ENCODE data around the gene HEG1. TPM values are rescaled to one million over a fixed set of nuclear protein-coding genes. Genes with fewer than 3 reads are reported as not detected.

The HEG1 gene
- total and polyA plus RNA-seq, 2 of the 13 experiments (the other 11 are each of a cell fraction or from before 2014, with no cell fraction given), result 10.7 to 18.2 TPM

DNA sequence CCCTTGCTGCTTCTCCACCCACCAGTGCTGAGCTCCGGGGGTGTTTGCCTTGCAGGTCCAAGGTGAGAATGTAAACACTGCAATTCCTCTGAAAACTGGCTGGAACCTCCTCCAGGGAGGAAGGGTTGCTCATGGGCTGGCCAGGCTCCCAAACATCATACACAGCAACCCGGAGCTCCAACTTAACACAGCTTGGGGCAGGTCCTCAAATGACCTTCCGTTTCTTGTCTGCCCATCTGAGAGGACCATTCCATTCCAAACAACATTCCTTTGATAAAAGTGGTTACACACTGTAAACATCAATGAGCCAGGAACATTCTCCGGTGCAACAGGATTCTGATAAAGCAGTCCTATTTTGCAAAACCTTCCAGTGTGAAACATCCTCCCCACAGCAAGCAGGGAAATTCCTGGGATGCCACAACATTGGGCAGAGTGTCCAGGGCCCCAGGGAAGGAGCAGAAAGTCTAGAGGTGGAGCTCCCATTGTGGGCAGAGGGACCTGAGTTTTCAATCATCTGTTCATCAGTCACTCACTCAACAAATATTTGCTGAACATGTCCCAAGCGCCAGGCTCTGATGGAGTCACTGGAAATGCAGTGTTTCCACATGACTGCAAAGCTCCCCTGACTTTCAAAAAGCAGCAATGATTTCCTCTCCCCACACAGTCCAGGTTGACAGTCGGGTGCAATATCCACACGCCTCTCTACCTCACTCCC, 7.3 kb upstream of the HEG1 start (continued):
- TF ChIP-seq, protein P1, sequence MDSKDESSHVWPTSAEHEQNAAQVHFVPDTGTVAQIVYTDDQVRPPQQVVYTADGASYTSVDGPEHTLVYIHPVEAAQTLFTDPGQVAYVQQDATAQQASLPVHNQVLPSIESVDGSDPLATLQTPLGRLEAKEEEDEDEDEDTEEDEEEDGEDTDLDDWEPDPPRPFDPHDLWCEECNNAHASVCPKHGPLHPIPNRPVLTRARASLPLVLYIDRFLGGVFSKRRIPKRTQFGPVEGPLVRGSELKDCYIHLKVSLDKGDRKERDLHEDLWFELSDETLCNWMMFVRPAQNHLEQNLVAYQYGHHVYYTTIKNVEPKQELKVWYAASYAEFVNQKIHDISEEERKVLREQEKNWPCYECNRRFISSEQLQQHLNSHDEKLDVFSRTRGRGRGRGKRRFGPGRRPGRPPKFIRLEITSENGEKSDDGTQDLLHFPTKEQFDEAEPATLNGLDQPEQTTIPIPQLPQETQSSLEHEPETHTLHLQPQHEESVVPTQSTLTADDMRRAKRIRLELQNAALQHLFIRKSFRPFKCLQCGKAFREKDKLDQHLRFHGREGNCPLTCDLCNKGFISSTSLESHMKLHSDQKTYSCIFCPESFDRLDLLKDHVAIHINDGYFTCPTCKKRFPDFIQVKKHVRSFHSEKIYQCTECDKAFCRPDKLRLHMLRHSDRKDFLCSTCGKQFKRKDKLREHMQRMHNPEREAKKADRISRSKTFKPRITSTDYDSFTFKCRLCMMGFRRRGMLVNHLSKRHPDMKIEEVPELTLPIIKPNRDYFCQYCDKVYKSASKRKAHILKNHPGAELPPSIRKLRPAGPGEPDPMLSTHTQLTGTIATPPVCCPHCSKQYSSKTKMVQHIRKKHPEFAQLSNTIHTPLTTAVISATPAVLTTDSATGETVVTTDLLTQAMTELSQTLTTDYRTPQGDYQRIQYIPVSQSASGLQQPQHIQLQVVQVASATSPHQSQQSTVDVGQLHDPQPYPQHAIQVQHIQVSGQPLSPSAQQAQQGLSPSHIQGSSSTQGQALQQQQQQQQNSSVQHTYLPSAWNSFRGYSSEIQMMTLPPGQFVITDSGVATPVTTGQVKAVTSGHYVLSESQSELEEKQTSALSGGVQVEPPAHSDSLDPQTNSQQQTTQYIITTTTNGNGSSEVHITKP (CRISPR knock-in tag; IDR thresholded peaks at IDR 0.05; ENCODE audit: low read depth), result peak; percentile 89
- TF ChIP-seq EED (CRISPR knock-in tag; IDR thresholded peaks at IDR 0.05) (no peak), ZNF839 (CRISPR knock-in tag; IDR thresholded peaks at IDR 0.05; ENCODE audit: borderline replicate concordance) (no peak), JARID2 (CRISPR knock-in tag; IDR thresholded peaks at IDR 0.05; ENCODE audit: insufficient replicate concordance) (peak; percentile 59), HMG20A (CRISPR knock-in tag; IDR thresholded peaks at IDR 0.05; ENCODE audit: borderline replicate concordance) (peak; percentile 77; the same call in 1 of the 2 replicates), GATAD2A (CRISPR knock-in tag; IDR thresholded peaks at IDR 0.05) (peak; percentile 91), SAP130 (CRISPR knock-in tag; IDR thresholded peaks at IDR 0.05; ENCODE audit: low read depth) (peak; percentile 84), KDM1A (CRISPR knock-in tag; IDR thresholded peaks at IDR 0.05) (peak; percentile 85; the same call in 1 of the 2 replicates), THAP11 (CRISPR knock-in tag; IDR thresholded peaks at IDR 0.05) (peak; percentile 53; the same call in 1 of the 2 replicates), HOXD1 (CRISPR knock-in tag; IDR thresholded peaks at IDR 0.05) (peak; percentile 23; the same call in 1 of the 2 replicates), ZFP37 (CRISPR knock-in tag; IDR thresholded peaks at IDR 0.05; ENCODE audit: borderline replicate concordance) (no peak)
- TF ChIP-seq, protein P2, sequence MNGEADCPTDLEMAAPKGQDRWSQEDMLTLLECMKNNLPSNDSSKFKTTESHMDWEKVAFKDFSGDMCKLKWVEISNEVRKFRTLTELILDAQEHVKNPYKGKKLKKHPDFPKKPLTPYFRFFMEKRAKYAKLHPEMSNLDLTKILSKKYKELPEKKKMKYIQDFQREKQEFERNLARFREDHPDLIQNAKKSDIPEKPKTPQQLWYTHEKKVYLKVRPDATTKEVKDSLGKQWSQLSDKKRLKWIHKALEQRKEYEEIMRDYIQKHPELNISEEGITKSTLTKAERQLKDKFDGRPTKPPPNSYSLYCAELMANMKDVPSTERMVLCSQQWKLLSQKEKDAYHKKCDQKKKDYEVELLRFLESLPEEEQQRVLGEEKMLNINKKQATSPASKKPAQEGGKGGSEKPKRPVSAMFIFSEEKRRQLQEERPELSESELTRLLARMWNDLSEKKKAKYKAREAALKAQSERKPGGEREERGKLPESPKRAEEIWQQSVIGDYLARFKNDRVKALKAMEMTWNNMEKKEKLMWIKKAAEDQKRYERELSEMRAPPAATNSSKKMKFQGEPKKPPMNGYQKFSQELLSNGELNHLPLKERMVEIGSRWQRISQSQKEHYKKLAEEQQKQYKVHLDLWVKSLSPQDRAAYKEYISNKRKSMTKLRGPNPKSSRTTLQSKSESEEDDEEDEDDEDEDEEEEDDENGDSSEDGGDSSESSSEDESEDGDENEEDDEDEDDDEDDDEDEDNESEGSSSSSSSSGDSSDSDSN (CRISPR knock-in tag; IDR thresholded peaks at IDR 0.05), result peak; percentile 46; the same call in 1 of the 2 replicates
- TF ChIP-seq, protein P3, sequence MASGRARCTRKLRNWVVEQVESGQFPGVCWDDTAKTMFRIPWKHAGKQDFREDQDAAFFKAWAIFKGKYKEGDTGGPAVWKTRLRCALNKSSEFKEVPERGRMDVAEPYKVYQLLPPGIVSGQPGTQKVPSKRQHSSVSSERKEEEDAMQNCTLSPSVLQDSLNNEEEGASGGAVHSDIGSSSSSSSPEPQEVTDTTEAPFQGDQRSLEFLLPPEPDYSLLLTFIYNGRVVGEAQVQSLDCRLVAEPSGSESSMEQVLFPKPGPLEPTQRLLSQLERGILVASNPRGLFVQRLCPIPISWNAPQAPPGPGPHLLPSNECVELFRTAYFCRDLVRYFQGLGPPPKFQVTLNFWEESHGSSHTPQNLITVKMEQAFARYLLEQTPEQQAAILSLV (CRISPR knock-in tag; IDR thresholded peaks at IDR 0.05; ENCODE audit: borderline replicate concordance), result peak; percentile 61; the same call in 1 of the 2 replicates
- TF ChIP-seq, protein P4, sequence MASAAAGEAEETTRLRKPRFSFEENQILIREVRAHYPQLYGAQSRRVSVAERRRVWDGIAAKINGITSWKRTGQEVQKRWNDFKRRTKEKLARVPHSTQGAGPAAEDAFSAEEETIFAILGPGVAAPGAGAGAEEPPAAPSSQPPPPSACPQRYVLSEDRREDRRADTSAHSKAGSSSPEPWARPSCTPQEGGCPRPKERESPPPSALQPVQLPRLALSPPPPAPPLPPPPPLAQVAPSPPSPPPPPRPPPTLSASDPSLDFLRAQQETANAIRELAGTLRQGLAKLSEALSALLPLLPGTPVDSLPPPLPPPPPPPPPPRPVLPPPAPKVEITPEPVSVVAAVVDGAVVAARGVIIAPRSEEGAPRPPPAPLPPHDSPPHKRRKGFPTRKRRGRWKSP (CRISPR knock-in tag; IDR thresholded peaks at IDR 0.05), result no peak; the same call in 1 of the 2 replicates
- TF ChIP-seq, protein P5, sequence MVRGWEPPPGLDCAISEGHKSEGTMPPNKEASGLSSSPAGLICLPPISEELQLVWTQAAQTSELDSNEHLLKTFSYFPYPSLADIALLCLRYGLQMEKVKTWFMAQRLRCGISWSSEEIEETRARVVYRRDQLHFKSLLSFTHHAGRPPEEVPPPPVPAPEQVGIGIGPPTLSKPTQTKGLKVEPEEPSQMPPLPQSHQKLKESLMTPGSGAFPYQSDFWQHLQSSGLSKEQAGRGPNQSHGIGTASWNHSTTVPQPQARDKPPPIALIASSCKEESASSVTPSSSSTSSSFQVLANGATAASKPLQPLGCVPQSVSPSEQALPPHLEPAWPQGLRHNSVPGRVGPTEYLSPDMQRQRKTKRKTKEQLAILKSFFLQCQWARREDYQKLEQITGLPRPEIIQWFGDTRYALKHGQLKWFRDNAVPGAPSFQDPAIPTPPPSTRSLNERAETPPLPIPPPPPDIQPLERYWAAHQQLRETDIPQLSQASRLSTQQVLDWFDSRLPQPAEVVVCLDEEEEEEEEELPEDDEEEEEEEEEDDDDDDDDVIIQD (CRISPR knock-in tag; IDR thresholded peaks at IDR 0.05; ENCODE audit: low read depth), result peak; percentile 50; the same call in 1 of the 2 replicates

All from HepG2 (cell line).